ENCODE measurements around the gene UBC. TPM values are rescaled to one million over a fixed set of nuclear protein-coding genes. Genes with fewer than 3 reads are reported as not detected.

UBC gene
- total and polyA plus RNA-seq, 2 experiments from 2014 or later = 1,267 to 1,410 TPM

- H3K79me2 ChIP-seq = peaks cover 10% of the 10 kb centered on the region
- 92% methylated on average over 10 of the region's 10 CpGs for WGBS (ENCODE audit: low lambda C conversion rate, missing lambda C conversion rate)
- no peaks in the 10 kb centered on the region for H4K20me1 ChIP-seq (ENCODE audit: insufficient read depth, poor library complexity, severe bottlenecking)
- H3K27ac ChIP-seq = no peak overlapping the region
- H3K4me3 ChIP-seq = no peak overlapping the region
- no peaks in the 10 kb centered on the region for H3K36me3 ChIP-seq (replicated peaks; ENCODE audit: insufficient read depth, low read depth)
- DNase-seq (ENCODE audit: low spot score) = no peak
- peaks cover 12% of the 10 kb centered on the region for H3K4me1 ChIP-seq (ENCODE audit: insufficient read depth)
- H3K27me3 ChIP-seq = no peaks in the 10 kb centered on the region
- no peak overlapping the region for H3K4me2 ChIP-seq
- no peak overlapping the region for H2AFZ ChIP-seq
- H3K9me3 ChIP-seq (ENCODE audit: low read depth) = no peaks in the 10 kb centered on the region
- no peaks in the 10 kb centered on the region for H3K9me2 ChIP-seq (replicated peaks; ENCODE audit: insufficient read depth)
- TF ChIP-seq EZH2 (IDR thresholded peaks at IDR 0.05; ENCODE audit: borderline replicate concordance) = no peak
- no peak for TF ChIP-seq EZH2phosphoT487 (IDR thresholded peaks at IDR 0.05; ENCODE audit: low read depth, severe bottlenecking, unreplicated experiment)
- TF ChIP-seq CTCF (IDR thresholded peaks at IDR 0.05; ENCODE audit: poor library complexity) = no peak
Observed at GRCh38 chr12:124866195-124866882, 48.1 kb downstream of the UBC start.

GRCh38 chr12:124865728-124866127 is 48.7 kb downstream of the UBC start:
- Histone ChIP-seq H3K36me3 (replicated peaks; ENCODE audit: insufficient read depth, low read depth) (no peaks in the 10 kb centered on the region), H3K27me3 (no peaks in the 10 kb centered on the region), H3K27ac (no peak overlapping the region), H3K4me2 (no peak overlapping the region), H3K79me2 (peaks cover 16% of the 10 kb centered on the region), H4K20me1 (ENCODE audit: insufficient read depth, poor library complexity, severe bottlenecking) (no peaks in the 10 kb centered on the region), H3K4me3 (no peak overlapping the region), H3K9me3 (ENCODE audit: low read depth) (no peaks in the 10 kb centered on the region), H2AFZ (no peak overlapping the region), H3K9me2 (replicated peaks; ENCODE audit: insufficient read depth) (no peaks in the 10 kb centered on the region), H3K4me1 (ENCODE audit: insufficient read depth) (peaks cover 12% of the 10 kb centered on the region)
- DNase-seq (ENCODE audit: low spot score) = no peak
- TF ChIP-seq EZH2phosphoT487 (IDR thresholded peaks at IDR 0.05; ENCODE audit: low read depth, severe bottlenecking, unreplicated experiment) (no peak), EZH2 (IDR thresholded peaks at IDR 0.05; ENCODE audit: borderline replicate concordance) (no peak), CTCF (IDR thresholded peaks at IDR 0.05; ENCODE audit: poor library complexity) (no peak)
- 77% methylated on average over 7 of the region's 7 CpGs for WGBS (ENCODE audit: low lambda C conversion rate, missing lambda C conversion rate)

GRCh38 chr12:124864326-124864752 is 50.1 kb downstream of the UBC start:
- H2AFZ ChIP-seq = peak overlapping the region; percentile 82
- 91% methylated on average over 14 of the region's 14 CpGs for WGBS (ENCODE audit: low lambda C conversion rate, missing lambda C conversion rate)
- DNase-seq (ENCODE audit: low spot score) = no peak
- H3K79me2 ChIP-seq = peaks cover 29% of the 10 kb centered on the region
- peak overlapping the region; percentile 85 for H3K4me2 ChIP-seq
- peaks cover 12% of the 10 kb centered on the region for H3K4me1 ChIP-seq (ENCODE audit: insufficient read depth)
- H3K9me2 ChIP-seq (replicated peaks; ENCODE audit: insufficient read depth) = no peaks in the 10 kb centered on the region
- TF ChIP-seq CTCF (IDR thresholded peaks at IDR 0.05; ENCODE audit: poor library complexity) (no peak), EZH2 (IDR thresholded peaks at IDR 0.05; ENCODE audit: borderline replicate concordance) (no peak)
- H4K20me1 ChIP-seq (ENCODE audit: insufficient read depth, poor library complexity, severe bottlenecking) = no peaks in the 10 kb centered on the region
- H3K27me3 ChIP-seq = no peaks in the 10 kb centered on the region
- no peak overlapping the region for H3K4me3 ChIP-seq
- peak overlapping the region; percentile 33 for H3K27ac ChIP-seq
- H3K36me3 ChIP-seq (replicated peaks; ENCODE audit: insufficient read depth, low read depth) = no peaks in the 10 kb centered on the region
- H3K9me3 ChIP-seq (ENCODE audit: low read depth) = no peaks in the 10 kb centered on the region

All from hepatocyte (in vitro differentiated cells).